ENCODE results near the gene TMEM163.

DNA sequence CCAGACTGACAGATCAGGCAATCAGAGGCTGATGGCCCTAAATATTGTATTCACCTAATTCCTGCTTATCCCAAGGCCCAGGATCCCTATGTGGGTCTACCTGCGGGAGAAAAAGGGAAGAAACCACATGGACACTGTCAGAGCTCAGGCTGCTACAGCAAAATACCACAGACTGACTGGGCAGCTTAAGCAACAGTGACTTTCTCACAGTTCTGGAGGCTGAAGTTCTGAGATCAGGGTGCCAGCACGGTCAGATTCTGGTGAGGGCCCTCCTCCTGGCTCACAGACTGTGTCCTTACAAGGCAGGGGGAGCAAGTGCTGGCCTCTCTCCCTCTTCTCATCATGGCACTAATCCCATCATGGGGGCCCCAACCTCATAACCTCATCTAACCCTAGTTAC is 181.7 kb downstream of the TMEM163 start:
- TF ChIP-seq, protein P1, sequence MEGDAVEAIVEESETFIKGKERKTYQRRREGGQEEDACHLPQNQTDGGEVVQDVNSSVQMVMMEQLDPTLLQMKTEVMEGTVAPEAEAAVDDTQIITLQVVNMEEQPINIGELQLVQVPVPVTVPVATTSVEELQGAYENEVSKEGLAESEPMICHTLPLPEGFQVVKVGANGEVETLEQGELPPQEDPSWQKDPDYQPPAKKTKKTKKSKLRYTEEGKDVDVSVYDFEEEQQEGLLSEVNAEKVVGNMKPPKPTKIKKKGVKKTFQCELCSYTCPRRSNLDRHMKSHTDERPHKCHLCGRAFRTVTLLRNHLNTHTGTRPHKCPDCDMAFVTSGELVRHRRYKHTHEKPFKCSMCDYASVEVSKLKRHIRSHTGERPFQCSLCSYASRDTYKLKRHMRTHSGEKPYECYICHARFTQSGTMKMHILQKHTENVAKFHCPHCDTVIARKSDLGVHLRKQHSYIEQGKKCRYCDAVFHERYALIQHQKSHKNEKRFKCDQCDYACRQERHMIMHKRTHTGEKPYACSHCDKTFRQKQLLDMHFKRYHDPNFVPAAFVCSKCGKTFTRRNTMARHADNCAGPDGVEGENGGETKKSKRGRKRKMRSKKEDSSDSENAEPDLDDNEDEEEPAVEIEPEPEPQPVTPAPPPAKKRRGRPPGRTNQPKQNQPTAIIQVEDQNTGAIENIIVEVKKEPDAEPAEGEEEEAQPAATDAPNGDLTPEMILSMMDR (IDR thresholded peaks at IDR 0.05; ENCODE audit: low read length), result no peak
- no peak for TF ChIP-seq EZH2 (IDR thresholded peaks at IDR 0.05; ENCODE audit: borderline replicate concordance, low read length)

Data from OCI-LY1 (cell line).